ENCODE results near the gene SRD5A3. TPM values are rescaled to one million over a fixed set of nuclear protein-coding genes. Genes with fewer than 3 reads are reported as not detected.

Gene SRD5A3
- total RNA-seq: 6.8 TPM

DNA sequence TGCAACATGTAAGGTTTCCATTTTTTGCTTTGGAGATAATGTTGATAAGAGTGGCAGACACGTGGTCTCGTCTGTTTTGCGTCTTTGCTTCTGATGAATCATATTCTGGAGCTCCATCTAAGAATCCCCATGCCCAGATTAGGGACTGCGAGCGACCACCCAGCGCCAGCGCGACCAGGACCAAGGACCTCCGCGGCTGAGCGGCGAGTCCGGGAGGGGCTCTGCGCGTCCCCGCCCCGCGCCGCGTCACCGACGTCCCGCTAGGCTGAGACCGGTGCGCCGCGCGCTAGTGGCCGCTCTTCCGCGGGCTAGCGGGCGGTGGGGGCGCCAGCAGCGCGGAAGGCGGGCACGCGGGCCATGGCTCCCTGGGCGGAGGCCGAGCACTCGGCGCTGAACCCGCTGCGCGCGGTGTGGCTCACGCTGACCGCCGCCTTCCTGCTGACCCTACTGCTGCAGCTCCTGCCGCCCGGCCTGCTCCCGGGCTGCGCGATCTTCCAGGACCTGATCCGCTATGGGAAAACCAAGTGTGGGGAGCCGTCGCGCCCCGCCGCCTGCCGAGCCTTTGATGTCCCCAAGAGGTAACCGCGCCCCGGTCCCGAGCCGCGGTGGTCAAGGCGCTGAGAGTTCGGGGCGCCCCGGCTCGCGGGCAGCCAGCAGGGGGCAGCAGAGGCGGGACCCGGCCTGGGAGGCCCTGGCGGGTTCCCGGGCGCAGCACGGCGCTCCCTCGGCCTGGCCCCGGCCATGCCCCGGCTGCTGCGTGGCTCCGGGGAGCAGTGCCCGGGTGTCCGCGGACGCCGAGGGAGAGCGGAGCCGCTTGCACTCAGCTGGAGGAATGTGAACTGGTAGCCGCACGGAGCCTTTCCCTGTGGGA is at the start of gene SRD5A3:
Gene SRD5A3 (plus strand): TSS at position 263 of the 871 bp plus-strand sequence. CDS start 95 bp downstream, at position 358.
- TF ChIP-seq, protein P1, sequence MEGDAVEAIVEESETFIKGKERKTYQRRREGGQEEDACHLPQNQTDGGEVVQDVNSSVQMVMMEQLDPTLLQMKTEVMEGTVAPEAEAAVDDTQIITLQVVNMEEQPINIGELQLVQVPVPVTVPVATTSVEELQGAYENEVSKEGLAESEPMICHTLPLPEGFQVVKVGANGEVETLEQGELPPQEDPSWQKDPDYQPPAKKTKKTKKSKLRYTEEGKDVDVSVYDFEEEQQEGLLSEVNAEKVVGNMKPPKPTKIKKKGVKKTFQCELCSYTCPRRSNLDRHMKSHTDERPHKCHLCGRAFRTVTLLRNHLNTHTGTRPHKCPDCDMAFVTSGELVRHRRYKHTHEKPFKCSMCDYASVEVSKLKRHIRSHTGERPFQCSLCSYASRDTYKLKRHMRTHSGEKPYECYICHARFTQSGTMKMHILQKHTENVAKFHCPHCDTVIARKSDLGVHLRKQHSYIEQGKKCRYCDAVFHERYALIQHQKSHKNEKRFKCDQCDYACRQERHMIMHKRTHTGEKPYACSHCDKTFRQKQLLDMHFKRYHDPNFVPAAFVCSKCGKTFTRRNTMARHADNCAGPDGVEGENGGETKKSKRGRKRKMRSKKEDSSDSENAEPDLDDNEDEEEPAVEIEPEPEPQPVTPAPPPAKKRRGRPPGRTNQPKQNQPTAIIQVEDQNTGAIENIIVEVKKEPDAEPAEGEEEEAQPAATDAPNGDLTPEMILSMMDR (IDR thresholded peaks at IDR 0.05): peak; percentile 79 to 91 (median 88)
- DNase-seq (ENCODE audit: low spot score in 2 of 2): peak; percentile 48 to 91
- no peaks in the 10 kb centered on the region for H3K9me3 ChIP-seq
- peak within 1 kb of the TSS; percentile 73 to 90 for H3K4me3 ChIP-seq
- H3K4me1 ChIP-seq: peaks cover 4 to 6% of the 10 kb centered on the region in 2 donors
- H3K27ac ChIP-seq: peak within 1 kb of the TSS; percentile 95 to 98
- H3K36me3 ChIP-seq: no peaks in the 10 kb centered on the region
- H3K27me3 ChIP-seq: no peaks in the 10 kb centered on the region
- intact Hi-C loops (cut with DNase I): loop anchor here (1.0 to 10.0 kb wide), 8 partner anchors 12 to 601 kb away; partner anchors contain the start of genes CEP135, CLOCK and EXOC1

DNA sequence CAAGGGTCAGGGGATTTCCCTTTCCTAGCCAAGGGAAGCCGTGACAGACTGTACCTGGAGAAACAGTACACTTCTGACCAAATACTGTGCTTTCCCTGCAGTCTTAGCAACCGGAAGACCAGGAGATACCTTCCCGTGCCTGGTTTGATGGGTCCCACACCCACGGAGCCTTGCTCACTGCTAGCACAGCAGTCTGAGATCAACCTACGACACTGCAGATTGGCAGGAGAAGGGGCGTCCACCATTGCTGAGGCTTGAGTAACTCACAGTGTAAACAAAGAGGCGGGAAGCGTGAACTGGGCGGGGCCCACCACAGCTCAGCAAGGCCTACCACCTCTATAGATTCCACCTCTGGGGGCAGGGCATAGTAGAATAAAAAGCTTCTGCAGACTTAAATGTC is 48.7 kb upstream of the SRD5A3 start:
- intact Hi-C loops (cut with DNase I): no loop called here
- H3K4me1 ChIP-seq: no peaks in the 10 kb centered on the region
- H3K27me3 ChIP-seq: no peaks in the 10 kb centered on the region
- H3K4me3 ChIP-seq: no peak overlapping the region
- no peaks in the 10 kb centered on the region for H3K9me3 ChIP-seq
- H3K36me3 ChIP-seq: no peaks in the 10 kb centered on the region
- no peak for DNase-seq (ENCODE audit: low spot score in 2 of 2)
- TF ChIP-seq, protein P1 (IDR thresholded peaks at IDR 0.05): no peak
- H3K27ac ChIP-seq: no peak overlapping the region

DNA sequence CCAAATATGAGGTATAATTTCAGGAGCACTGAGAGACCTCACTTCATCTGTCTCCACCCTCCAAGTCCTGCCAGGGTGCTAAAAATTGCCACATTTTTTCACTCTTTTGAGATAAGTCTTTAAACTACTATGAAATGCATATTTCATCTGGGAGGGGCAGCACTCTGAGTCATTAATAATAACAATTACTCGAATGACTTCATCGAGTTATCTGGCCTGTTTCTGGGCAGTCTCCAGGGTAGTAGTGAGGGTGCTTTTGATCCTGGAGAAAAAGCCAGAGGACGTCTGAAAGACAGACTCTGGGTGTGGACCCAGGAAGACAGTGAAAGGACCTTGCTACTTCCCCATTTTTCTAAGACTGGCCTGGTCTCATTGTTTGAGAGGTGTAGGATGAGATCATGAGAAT is 42.3 kb upstream of the SRD5A3 start:
- no peaks in the 10 kb centered on the region for H3K9me3 ChIP-seq
- intact Hi-C loops (cut with DNase I): no loop called here
- no peaks in the 10 kb centered on the region for H3K27me3 ChIP-seq
- H3K4me1 ChIP-seq: no peaks in the 10 kb centered on the region
- no peak overlapping the region for H3K27ac ChIP-seq
- TF ChIP-seq, protein P1 (IDR thresholded peaks at IDR 0.05): no peak
- H3K36me3 ChIP-seq: no peaks in the 10 kb centered on the region
- no peak overlapping the region for H3K4me3 ChIP-seq
- DNase-seq (ENCODE audit: low spot score in 2 of 2): no peak

DNA sequence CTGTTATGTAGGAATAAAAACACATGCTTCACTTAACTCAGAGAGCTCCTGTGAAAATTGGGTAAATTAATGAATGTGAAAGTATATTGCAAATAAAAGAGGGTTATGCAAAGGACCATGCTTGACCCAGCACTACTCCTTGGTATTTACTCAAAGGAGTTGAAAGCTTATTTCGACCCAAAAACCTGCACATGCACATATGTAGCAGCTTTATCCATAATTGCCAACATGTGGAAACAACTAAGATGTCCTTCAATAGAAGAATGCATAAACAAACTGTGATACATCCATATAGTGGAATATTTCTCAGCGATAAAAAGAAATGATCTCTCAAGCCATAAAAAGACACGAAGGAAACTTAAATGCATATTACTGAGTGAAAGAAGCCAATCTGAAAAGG is 41.7 kb upstream of the SRD5A3 start:
- no peaks in the 10 kb centered on the region for H3K9me3 ChIP-seq
- H3K4me1 ChIP-seq: no peaks in the 10 kb centered on the region
- no peak overlapping the region for H3K4me3 ChIP-seq
- DNase-seq (ENCODE audit: low spot score in 2 of 2): no peak
- TF ChIP-seq, protein P1 (IDR thresholded peaks at IDR 0.05): no peak
- intact Hi-C loops (cut with DNase I): no loop called here
- H3K36me3 ChIP-seq: no peaks in the 10 kb centered on the region
- H3K27ac ChIP-seq: no peak overlapping the region
- H3K27me3 ChIP-seq: no peaks in the 10 kb centered on the region

DNA sequence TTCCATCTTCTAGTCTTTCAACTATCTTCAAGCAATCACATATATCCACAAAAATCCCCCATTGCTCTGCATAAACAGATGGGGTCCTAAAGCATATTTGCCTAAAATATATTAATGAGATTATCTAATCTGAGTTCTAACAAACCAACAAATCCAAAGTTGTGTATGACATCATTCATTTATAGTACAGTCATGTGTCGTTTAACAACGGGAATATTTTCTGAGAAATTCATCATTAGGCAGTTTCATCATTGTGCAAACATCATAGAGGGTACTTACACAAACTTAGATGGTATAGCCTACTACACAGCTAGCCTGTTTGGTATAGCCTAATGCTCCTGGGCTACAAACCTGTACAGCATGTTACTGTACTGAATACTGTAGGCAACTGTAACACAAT is 38.0 kb upstream of the SRD5A3 start:
- DNase-seq (ENCODE audit: low spot score in 2 of 2): no peak
- Histone ChIP-seq H3K36me3 (no peaks in the 10 kb centered on the region), H3K4me3 (no peak overlapping the region), H3K4me1 (no peaks in the 10 kb centered on the region), H3K27ac (no peak overlapping the region), H3K9me3 (no peaks in the 10 kb centered on the region), H3K27me3 (no peaks in the 10 kb centered on the region)
- intact Hi-C loops (cut with DNase I): no loop called here
- TF ChIP-seq, protein P1 (IDR thresholded peaks at IDR 0.05): no peak
